Measurements from ENCODE around the gene ZNF112. TPM values are rescaled to one million over a fixed set of nuclear protein-coding genes. Genes with fewer than 3 reads are reported as not detected.

Gene ZNF112
- total RNA-seq, 1 experiment from 2014 or later: 3.3 TPM

DNA sequence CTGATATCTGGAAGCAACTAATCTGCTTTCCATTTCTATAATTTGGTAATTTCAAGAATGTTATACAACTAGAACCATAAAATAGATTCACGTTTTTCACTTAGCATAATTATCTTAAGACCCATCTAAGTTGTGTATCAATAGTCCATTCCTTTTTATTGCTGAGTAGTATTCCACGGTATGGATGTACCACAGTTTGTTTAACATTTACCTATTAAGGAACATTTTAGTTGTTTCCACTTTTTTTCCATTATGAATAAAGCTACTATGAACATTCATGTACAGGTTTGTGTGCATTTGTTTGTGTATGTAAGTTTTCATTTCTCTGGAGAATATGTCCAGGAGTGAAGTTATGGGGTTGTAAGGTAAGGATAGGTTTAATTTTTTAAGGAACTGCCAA, 18.3 kb upstream of the ZNF112 start:
- H2BK20ac ChIP-seq (ENCODE audit: low read depth, low read length, poor library complexity, severe bottlenecking): no peak overlapping the region
- no peak overlapping the region for H3K4ac ChIP-seq (ENCODE audit: low read depth, low read length)
- no peak overlapping the region for H2BK12ac ChIP-seq (ENCODE audit: insufficient read length, low read depth, low read length)
- TF ChIP-seq CTCF (conservative IDR thresholded peaks at IDR 0.05): no peak
- H2BK5ac ChIP-seq (ENCODE audit: insufficient read length, low read length): no peak overlapping the region
- H4K20me1 ChIP-seq (ENCODE audit: control insufficient read depth, insufficient read depth, insufficient read length): no peaks in the 10 kb centered on the region
- H3K79me2 ChIP-seq (ENCODE audit: insufficient read depth, low read length): no peaks in the 10 kb centered on the region
- H4K5ac ChIP-seq (ENCODE audit: insufficient read length, low read depth, low read length): no peak overlapping the region
- no peaks in the 10 kb centered on the region for H3K23me2 ChIP-seq (ENCODE audit: insufficient read length, low read depth, low read length, poor library complexity, severe bottlenecking)
- H2AK5ac ChIP-seq (ENCODE audit: insufficient read length, low read length): no peak overlapping the region
- H3K14ac ChIP-seq (ENCODE audit: insufficient read depth, low read length): no peak overlapping the region
- H2BK15ac ChIP-seq (ENCODE audit: low read depth, low read length): no peak overlapping the region
- no peak for DNase-seq
- H2AFZ ChIP-seq (ENCODE audit: low read length): no peak overlapping the region
- peaks cover 83 to 88% of the 10 kb centered on the region in 2 experiments for H3K9me3 Mint-ChIP-seq
- no peak overlapping the region for H3K9ac ChIP-seq (ENCODE audit: extremely low read depth, insufficient read length, low read length)
- H3K79me1 ChIP-seq (ENCODE audit: insufficient read depth, low read depth, low read length, poor library complexity, severe bottlenecking): no peaks in the 10 kb centered on the region
- no peak overlapping the region for H3K18ac ChIP-seq (ENCODE audit: insufficient read length, low read depth, low read length)
- H3K56ac ChIP-seq (ENCODE audit: insufficient read length, low read depth, low read length): no peak overlapping the region
- no CpG with 5 or more reads among the region's 2 CpGs for WGBS (ENCODE audit: extremely low coverage, insufficient read length, low lambda C conversion rate)
- no peaks in the 10 kb centered on the region; the same call in 1 of the 2 replicates for H3K27me3 Mint-ChIP-seq (ENCODE audit: low read depth)
- no peak overlapping the region for H3T11ph ChIP-seq (ENCODE audit: low read length)
- H3K36me3 Mint-ChIP-seq (ENCODE audit: insufficient read depth in 1 of 3, low read depth in 3 of 3): peaks cover 0 to 7% (median 6%) of the 10 kb centered on the region in 3 experiments; a peak in 4 of 7 replicates
- no peak overlapping the region for H4K91ac ChIP-seq (ENCODE audit: insufficient read length, low read depth, low read length)
- H2BK120ac ChIP-seq (ENCODE audit: low read depth, low read length, poor library complexity, severe bottlenecking): no peak overlapping the region
- no peaks in the 10 kb centered on the region for H3K4me1 Mint-ChIP-seq
- H3K4me3 Mint-ChIP-seq: no peak overlapping the region
- no peaks in the 10 kb centered on the region for H3K27me3 ChIP-seq (ENCODE audit: insufficient read depth, low read length)
- H3K4me1 ChIP-seq (ENCODE audit: insufficient read depth, low read length): no peaks in the 10 kb centered on the region
- H3K9me3 ChIP-seq (ENCODE audit: control insufficient read depth, low read depth, low read length): no peaks in the 10 kb centered on the region
- no peak overlapping the region for H3K4me2 ChIP-seq (ENCODE audit: insufficient read depth, insufficient read length, low read length)
- H3K23ac ChIP-seq (ENCODE audit: insufficient read length, low read depth, low read length): no peak overlapping the region
- no peak overlapping the region for H3K27ac Mint-ChIP-seq
- no peak overlapping the region for H3K27ac ChIP-seq (ENCODE audit: insufficient read length, low read depth, low read length)
- H4K8ac ChIP-seq (replicated peaks; ENCODE audit: insufficient read length, low read depth, low read length): no peak overlapping the region
